Sigmoid colon (tissue), 7 donors: Measurements from ENCODE around the gene PDE4D. TPM values are rescaled to one million over a fixed set of nuclear protein-coding genes. Genes with fewer than 3 reads are reported as not detected.

ENCODE experiments used
- DNase-seq: peaks from one replicate; pipeline ENCODE4 v3.0.0-alpha.2; 2019
- H3K27ac ChIP-seq, 4 donors: fragments of 200-600 bp; sonication (generic); one replicate each; pipeline ENCODE4 v1.5.1; 2016 to 2019; ENCODE audit warnings: mild to moderate bottlenecking in 1 of 4
- H3K27me3 ChIP-seq, 3 donors: fragments of 200-600 bp; sonication (generic); one replicate each; pipeline ENCODE4 v1.5.1; 2019; ENCODE audit warnings: mild to moderate bottlenecking in 1 of 3
- H3K36me3 ChIP-seq, 4 donors: fragments of 200-600 bp; sonication (generic); one replicate each; pipeline ENCODE4 v1.5.1; 2016 to 2019
- H3K4me1 ChIP-seq, 4 donors: fragments of 200-600 bp; sonication (generic); one replicate each; pipeline ENCODE4 v1.5.1; 2017 to 2019
- H3K4me3 ChIP-seq, 4 donors: fragments of 200-600 bp; sonication (generic); one replicate each; pipeline ENCODE4 v1.5.1; 2017 to 2019; ENCODE audit warnings: mild to moderate bottlenecking in 2 of 4, moderate library complexity in 1 of 4
- H3K9me3 ChIP-seq, 4 donors: fragments of 200-600 bp in 3 of 4; sonication (generic) in 3 of 4; one replicate each; pipeline versions ENCODE4 v1.5.1 to v1.6.1; 2013 to 2019
- CTCF ChIP-seq, 4 experiments: fragments of 450-650 bp in 3 of 4; fragments of 200-600 bp in 1 of 4; IDR thresholded peaks; one replicate each; pipeline ENCODE4 v1.5.1; 2016 to 2019; ENCODE audit warnings: antibody characterized with exemption in 4 of 4, mild to moderate bottlenecking in 3 of 4, moderate library complexity in 2 of 4
- EP300 ChIP-seq, 4 donors: sonication (generic); formaldehyde crosslinking; IDR thresholded peaks; one replicate each; pipeline ENCODE4 v1.6.1; 2017; ENCODE audit warnings: antibody characterized with exemption in 4 of 4
- POLR2A ChIP-seq, 2 donors: fragments of 450-650 bp; IDR thresholded peaks; one replicate each; pipeline ENCODE4 v1.6.1; 2016; ENCODE audit warnings: antibody characterized with exemption in 2 of 2, mild to moderate bottlenecking in 2 of 2, moderate library complexity in 2 of 2
- POLR2AphosphoS5 ChIP-seq, 4 donors: sonication (generic); formaldehyde crosslinking; IDR thresholded peaks; one replicate each; pipeline ENCODE4 v1.6.1; 2017; ENCODE audit warnings: antibody characterized with exemption in 4 of 4
- WGBS, 2 donors: extraction: QIAGEN DNeasy Blood & Tissue Kit; methylation state at CpG; one replicate each; pipeline ENCODE4 v1.1.7; 2013; 5-methylcytosine and 5-hydroxymethylcytosine counted together
- intact Hi-C: fragments of 100-400 bp; cut with DNase I; formaldehyde crosslinking; loops from one replicate; pipeline ENCODE4 v1.15.1; 2023
- polyA plus RNA-seq, 3 donors: library from polyadenylated mRNA; stranded (reverse); fragments of 200-250 nt; gene quantifications; one replicate each; pipeline ENCODE4 v1.2.3, GENCODE V29; 2013
- total RNA-seq, 4 donors: library from RNA; depleted of rRNA; stranded (reverse); fragments of >200 nt; gene quantifications; one replicate each; pipeline ENCODE4 v1.1.0, GENCODE V29; 2016
- donor health status: healthy with polysubstance abuse.
- donor health status: Bipolar disorder and iron deficiency.
- donor health status: healthy.

PDE4D gene
- total and polyA plus RNA-seq, 7 donors: 6.0 to 289 (median 169) TPM

- Histone ChIP-seq H3K9me3 (no peaks in the 10 kb centered on the region), H3K36me3 (no peaks in the 10 kb centered on the region), H3K27ac (peak overlapping the region; percentile 62 to 89 (median 84)), H3K27me3 (no peaks in the 10 kb centered on the region), H3K4me3 (peak overlapping the region; percentile 60 to 68 (median 65)), H3K4me1 (peaks cover 0 to 51% (median 37%) of the 10 kb centered on the region in 4 donors)
- 10 to 32% methylated on average over 4 of the region's 4 CpGs for WGBS, 2 donors
- TF ChIP-seq EP300 (IDR thresholded peaks at IDR 0.05): no peak
- TF ChIP-seq CTCF (IDR thresholded peaks at IDR 0.05): no peak
- TF ChIP-seq POLR2A (IDR thresholded peaks at IDR 0.05): no peak
- no peak for TF ChIP-seq POLR2AphosphoS5 (IDR thresholded peaks at IDR 0.05)
- DNase-seq: no peak
- intact Hi-C loops: no loop called here
Measured at GRCh38 chr5:59767681-59768151, 125.8 kb downstream of the PDE4D start.

DNA sequence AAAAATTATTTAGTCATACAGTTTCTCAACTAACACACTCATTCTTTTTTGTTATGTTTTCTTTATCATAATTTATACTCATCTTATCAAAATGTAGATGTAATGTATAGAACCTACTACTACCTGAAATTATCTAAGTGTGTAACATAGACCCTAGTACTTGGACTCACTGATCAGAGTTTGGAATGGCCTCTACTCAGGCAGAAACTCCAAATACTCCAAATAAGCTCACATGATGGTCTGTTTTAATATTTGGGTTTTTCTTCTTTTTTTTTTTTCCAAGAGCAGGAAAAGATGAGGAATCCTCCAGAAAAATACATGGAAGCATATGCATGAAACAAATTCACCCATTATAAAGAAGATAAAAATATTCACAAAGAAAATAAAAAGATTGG is 126.3 kb downstream of the PDE4D start:
- intact Hi-C loops: no loop called here
- no peak for TF ChIP-seq CTCF (IDR thresholded peaks at IDR 0.05)
- no peak for TF ChIP-seq EP300 (IDR thresholded peaks at IDR 0.05)
- TF ChIP-seq POLR2AphosphoS5 (IDR thresholded peaks at IDR 0.05): no peak
- TF ChIP-seq POLR2A (IDR thresholded peaks at IDR 0.05): no peak
- H3K4me1 ChIP-seq: peaks cover 0 to 46% (median 35%) of the 10 kb centered on the region in 4 donors
- no peaks in the 10 kb centered on the region for H3K9me3 ChIP-seq
- peak overlapping the region; percentile 60 to 68 (median 65) for H3K4me3 ChIP-seq
- no peak for DNase-seq
- no peaks in the 10 kb centered on the region for H3K27me3 ChIP-seq
- H3K36me3 ChIP-seq: no peaks in the 10 kb centered on the region
- peak overlapping the region in 3 of 4 donors; percentile 84 to 89 (median 85) for H3K27ac ChIP-seq

- Histone ChIP-seq H3K9me3 (no peaks in the 10 kb centered on the region), H3K36me3 (no peaks in the 10 kb centered on the region), H3K4me1 (peaks cover 0 to 44% (median 30%) of the 10 kb centered on the region in 4 donors), H3K4me3 (peak overlapping the region; percentile 60 to 68 (median 65)), H3K27ac (peak overlapping the region in 3 of 4 donors; percentile 84 to 89 (median 85)), H3K27me3 (no peaks in the 10 kb centered on the region)
- intact Hi-C loops: no loop called here
- DNase-seq: peak; percentile 85
- peak; percentile 5 to 44 (median 33) for TF ChIP-seq POLR2AphosphoS5 (IDR thresholded peaks at IDR 0.05)
- TF ChIP-seq EP300 (IDR thresholded peaks at IDR 0.05): no peak
- WGBS, 2 donors: 42 to 52% methylated on average over 7 of the region's 7 CpGs
Measured at GRCh38 chr5:59766427-59767210, 126.9 kb downstream of the PDE4D start.

GRCh38 chr5:59765446-59765845 is 128.1 kb downstream of the PDE4D start:
- 78 to 80% methylated on average over 2 of the region's 2 CpGs for WGBS, 2 donors
- Histone ChIP-seq H3K27ac (peak overlapping the region in 3 of 4 donors; percentile 84 to 89 (median 85)), H3K36me3 (no peaks in the 10 kb centered on the region), H3K27me3 (no peaks in the 10 kb centered on the region), H3K4me1 (peaks cover 0 to 54% (median 32%) of the 10 kb centered on the region in 4 donors), H3K4me3 (peak overlapping the region; percentile 60 to 68 (median 65)), H3K9me3 (no peaks in the 10 kb centered on the region)
- DNase-seq: no peak
- TF ChIP-seq CTCF (IDR thresholded peaks at IDR 0.05): no peak
- TF ChIP-seq EP300 (IDR thresholded peaks at IDR 0.05): no peak
- no peak for TF ChIP-seq POLR2AphosphoS5 (IDR thresholded peaks at IDR 0.05)
- TF ChIP-seq POLR2A (IDR thresholded peaks at IDR 0.05): no peak
- intact Hi-C loops: no loop called here

GRCh38 chr5:59764361-59764760 is 129.2 kb downstream of the PDE4D start:
- Histone ChIP-seq H3K27me3 (no peaks in the 10 kb centered on the region), H3K36me3 (no peaks in the 10 kb centered on the region), H3K9me3 (no peaks in the 10 kb centered on the region), H3K27ac (peak overlapping the region in 3 of 4 donors; percentile 1 to 89 (median 84)), H3K4me1 (peaks cover 0 to 56% (median 34%) of the 10 kb centered on the region in 4 donors), H3K4me3 (no peak overlapping the region)
- TF ChIP-seq POLR2A (IDR thresholded peaks at IDR 0.05): no peak
- TF ChIP-seq CTCF (IDR thresholded peaks at IDR 0.05): no peak
- TF ChIP-seq EP300 (IDR thresholded peaks at IDR 0.05): no peak
- no peak for TF ChIP-seq POLR2AphosphoS5 (IDR thresholded peaks at IDR 0.05)
- intact Hi-C loops: no loop called here
- no peak for DNase-seq
- WGBS, 2 donors: 78 to 89% methylated on average over 3 of the region's 3 CpGs
